ENCODE measurements around the gene ADRB2. TPM values are rescaled to one million over a fixed set of nuclear protein-coding genes. Genes with fewer than 3 reads are reported as not detected.

The ADRB2 gene
- total RNA-seq, 1 experiment from 2014 or later: 0.26 TPM

DNA sequence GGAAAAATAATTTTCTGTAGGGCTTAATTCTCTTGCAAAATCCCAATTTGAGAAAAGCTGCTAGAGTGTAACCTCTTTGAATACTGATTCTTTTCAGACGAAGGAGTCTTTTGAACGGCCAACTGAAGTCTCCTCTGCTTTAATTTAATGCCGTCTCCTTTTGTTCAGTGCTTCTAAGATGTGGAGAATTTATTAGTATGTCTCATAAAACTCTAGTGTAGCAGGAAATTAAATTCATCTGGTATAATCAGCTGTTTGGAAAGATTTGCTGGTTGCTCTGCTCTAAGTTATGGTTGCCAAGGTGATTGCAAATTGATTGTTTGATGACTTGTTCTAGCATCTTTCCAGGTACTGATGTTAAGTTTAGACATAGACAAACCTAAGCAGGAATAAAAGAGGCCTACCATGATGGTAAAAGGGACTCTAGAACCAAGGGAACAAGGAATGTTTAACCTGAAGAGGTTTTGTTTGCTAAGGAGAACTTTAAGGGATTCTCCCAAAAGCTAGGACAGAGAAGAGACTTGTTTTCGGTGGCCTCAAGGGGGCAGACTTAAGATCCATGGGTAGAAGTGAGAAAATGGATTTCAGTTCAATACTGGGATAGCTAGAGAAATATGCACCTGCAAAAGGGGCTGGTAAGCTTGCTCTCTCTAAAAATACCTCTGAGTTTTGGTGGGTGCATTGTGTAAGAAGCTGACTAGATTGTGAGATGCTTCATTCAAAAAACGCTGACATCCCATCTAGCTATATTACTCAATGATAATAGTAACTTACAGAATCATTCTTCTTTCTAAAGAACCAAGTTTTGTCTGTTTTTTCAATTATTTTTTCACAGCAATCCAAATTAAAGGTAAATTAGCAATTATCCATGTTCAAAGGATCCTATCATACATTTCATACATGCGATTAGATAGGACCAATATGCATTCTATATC lies 5.7 kb upstream of the ADRB2 start:
- TF ChIP-seq, protein P1, sequence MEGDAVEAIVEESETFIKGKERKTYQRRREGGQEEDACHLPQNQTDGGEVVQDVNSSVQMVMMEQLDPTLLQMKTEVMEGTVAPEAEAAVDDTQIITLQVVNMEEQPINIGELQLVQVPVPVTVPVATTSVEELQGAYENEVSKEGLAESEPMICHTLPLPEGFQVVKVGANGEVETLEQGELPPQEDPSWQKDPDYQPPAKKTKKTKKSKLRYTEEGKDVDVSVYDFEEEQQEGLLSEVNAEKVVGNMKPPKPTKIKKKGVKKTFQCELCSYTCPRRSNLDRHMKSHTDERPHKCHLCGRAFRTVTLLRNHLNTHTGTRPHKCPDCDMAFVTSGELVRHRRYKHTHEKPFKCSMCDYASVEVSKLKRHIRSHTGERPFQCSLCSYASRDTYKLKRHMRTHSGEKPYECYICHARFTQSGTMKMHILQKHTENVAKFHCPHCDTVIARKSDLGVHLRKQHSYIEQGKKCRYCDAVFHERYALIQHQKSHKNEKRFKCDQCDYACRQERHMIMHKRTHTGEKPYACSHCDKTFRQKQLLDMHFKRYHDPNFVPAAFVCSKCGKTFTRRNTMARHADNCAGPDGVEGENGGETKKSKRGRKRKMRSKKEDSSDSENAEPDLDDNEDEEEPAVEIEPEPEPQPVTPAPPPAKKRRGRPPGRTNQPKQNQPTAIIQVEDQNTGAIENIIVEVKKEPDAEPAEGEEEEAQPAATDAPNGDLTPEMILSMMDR (conservative IDR thresholded peaks at IDR 0.05): peak; percentile 75
- H2BK15ac ChIP-seq (ENCODE audit: low read depth, low read length): no peak overlapping the region
- no peak overlapping the region for H2BK20ac ChIP-seq (ENCODE audit: low read depth, low read length, poor library complexity, severe bottlenecking)
- no peak overlapping the region for H3K14ac ChIP-seq (ENCODE audit: insufficient read depth, low read length)
- H3K56ac ChIP-seq (ENCODE audit: insufficient read length, low read depth, low read length): no peak overlapping the region
- no peak overlapping the region for H2BK5ac ChIP-seq (ENCODE audit: insufficient read length, low read length)
- H2BK12ac ChIP-seq (ENCODE audit: insufficient read length, low read depth, low read length): no peak overlapping the region
- H3K4me1 ChIP-seq (ENCODE audit: insufficient read depth, low read length): no peaks in the 10 kb centered on the region
- H3K27me3 Mint-ChIP-seq (ENCODE audit: low read depth): peaks cover 19% of the 10 kb centered on the region
- no peak overlapping the region for H2AK5ac ChIP-seq (ENCODE audit: insufficient read length, low read length)
- H2AFZ ChIP-seq (ENCODE audit: low read length): no peak overlapping the region
- H3K27ac ChIP-seq (ENCODE audit: insufficient read length, low read depth, low read length): no peak overlapping the region
- H4K20me1 ChIP-seq (ENCODE audit: control insufficient read depth, insufficient read depth, insufficient read length): no peaks in the 10 kb centered on the region
- no peaks in the 10 kb centered on the region for H3K27me3 ChIP-seq (ENCODE audit: insufficient read depth, low read length)
- H3K4me3 Mint-ChIP-seq: no peak overlapping the region
- H3K36me3 Mint-ChIP-seq (ENCODE audit: insufficient read depth in 1 of 3, low read depth in 3 of 3): no peaks in the 10 kb centered on the region
- no peak overlapping the region for H3K4me2 ChIP-seq (ENCODE audit: insufficient read depth, insufficient read length, low read length)
- H3K9me3 ChIP-seq (ENCODE audit: control insufficient read depth, low read depth, low read length): no peaks in the 10 kb centered on the region
- no peak overlapping the region for H3K4ac ChIP-seq (ENCODE audit: low read depth, low read length)
- peaks cover 11 to 14% of the 10 kb centered on the region in 2 experiments for H3K4me1 Mint-ChIP-seq
- no peak overlapping the region for H4K91ac ChIP-seq (ENCODE audit: insufficient read length, low read depth, low read length)
- H3K23me2 ChIP-seq (ENCODE audit: insufficient read length, low read depth, low read length, poor library complexity, severe bottlenecking): no peaks in the 10 kb centered on the region
- no peak overlapping the region for H3T11ph ChIP-seq (ENCODE audit: low read length)
- H2BK120ac ChIP-seq (ENCODE audit: low read depth, low read length, poor library complexity, severe bottlenecking): no peak overlapping the region
- H3K79me2 ChIP-seq (ENCODE audit: insufficient read depth, low read length): no peaks in the 10 kb centered on the region
- no peak overlapping the region for H4K8ac ChIP-seq (replicated peaks; ENCODE audit: insufficient read length, low read depth, low read length)
- no peak overlapping the region for H4K5ac ChIP-seq (ENCODE audit: insufficient read length, low read depth, low read length)
- WGBS (ENCODE audit: extremely low coverage, insufficient read length, low lambda C conversion rate): no CpG with 5 or more reads among the region's 6 CpGs
- no peak for DNase-seq
- no peaks in the 10 kb centered on the region for H3K79me1 ChIP-seq (ENCODE audit: insufficient read depth, low read depth, low read length, poor library complexity, severe bottlenecking)
- no peak overlapping the region for H3K23ac ChIP-seq (ENCODE audit: insufficient read length, low read depth, low read length)
- H3K27ac Mint-ChIP-seq: no peak overlapping the region
- no peak overlapping the region for H3K9ac ChIP-seq (ENCODE audit: extremely low read depth, insufficient read length, low read length)
- H3K18ac ChIP-seq (ENCODE audit: insufficient read length, low read depth, low read length): no peak overlapping the region
- H3K9me3 Mint-ChIP-seq: no peaks in the 10 kb centered on the region

All from H9 (cell line).